ENCODE data around the gene SLC8A3. TPM values are rescaled to one million over a fixed set of nuclear protein-coding genes. Genes with fewer than 3 reads are reported as not detected.

Gene SLC8A3
- polyA plus RNA-seq, 1 of the 3 experiments (the other 2 are of a cell fraction): 0.26 TPM

DNA sequence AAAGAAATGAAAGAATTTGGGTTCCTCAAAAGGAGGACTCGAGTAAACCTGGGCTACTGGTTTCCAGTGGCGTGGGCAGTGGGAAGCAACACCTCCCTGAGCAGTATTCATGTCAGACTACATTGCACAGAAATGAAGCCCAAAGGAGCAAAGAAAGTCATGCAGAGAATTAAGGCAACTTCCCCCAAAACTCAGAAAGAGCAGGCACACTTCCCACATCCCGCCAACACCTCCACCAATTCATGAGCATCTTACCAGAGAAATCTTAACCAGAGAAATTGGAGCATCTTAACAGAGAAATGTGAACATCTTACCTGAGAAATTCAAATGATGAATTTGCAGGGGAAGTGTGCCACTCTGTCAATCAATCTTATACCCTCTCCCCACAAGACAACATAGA, 36.7 kb downstream of the SLC8A3 start:
- H3K27ac ChIP-seq (ENCODE audit: low read depth in 2 of 2, low read length in 1 of 2): peak overlapping the region in 1 of 2 experiments; percentile 56; a peak in 2 of 4 replicates
- no peaks in the 10 kb centered on the region for H3K36me3 ChIP-seq (replicated peaks in 1 of 2; ENCODE audit: control insufficient read depth in 1 of 2, insufficient read depth in 2 of 2, low read length in 1 of 2)
- H3K4me2 ChIP-seq: no peak overlapping the region
- H3K9me3 ChIP-seq: no peaks in the 10 kb centered on the region
- TF ChIP-seq ELF1 (IDR thresholded peaks at IDR 0.05): no peak
- TF ChIP-seq EZH2phosphoT487 (IDR thresholded peaks at IDR 0.05; ENCODE audit: borderline replicate concordance, low read depth): no peak
- no peak for TF ChIP-seq REST (IDR thresholded peaks at IDR 0.05; ENCODE audit: low read depth, low read length)
- no peak for TF ChIP-seq EP300 (IDR thresholded peaks at IDR 0.05; ENCODE audit: borderline replicate concordance in 1 of 2, low read depth in 1 of 2, low read length in 1 of 2)
- no peak for TF ChIP-seq ZBTB33 (IDR thresholded peaks at IDR 0.05; ENCODE audit: borderline replicate concordance, low read depth)
- TF ChIP-seq RXRA (IDR thresholded peaks at IDR 0.05; ENCODE audit: borderline replicate concordance, low read depth): no peak
- TF ChIP-seq NFIC (IDR thresholded peaks at IDR 0.05; ENCODE audit: borderline replicate concordance): no peak
- TF ChIP-seq, protein P1, sequence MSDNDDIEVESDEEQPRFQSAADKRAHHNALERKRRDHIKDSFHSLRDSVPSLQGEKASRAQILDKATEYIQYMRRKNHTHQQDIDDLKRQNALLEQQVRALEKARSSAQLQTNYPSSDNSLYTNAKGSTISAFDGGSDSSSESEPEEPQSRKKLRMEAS (IDR thresholded peaks at IDR 0.05; ENCODE audit: low read depth): no peak
- TF ChIP-seq USF1 (IDR thresholded peaks at IDR 0.05; ENCODE audit: borderline replicate concordance, low read depth): no peak
- TF ChIP-seq, protein P2, sequence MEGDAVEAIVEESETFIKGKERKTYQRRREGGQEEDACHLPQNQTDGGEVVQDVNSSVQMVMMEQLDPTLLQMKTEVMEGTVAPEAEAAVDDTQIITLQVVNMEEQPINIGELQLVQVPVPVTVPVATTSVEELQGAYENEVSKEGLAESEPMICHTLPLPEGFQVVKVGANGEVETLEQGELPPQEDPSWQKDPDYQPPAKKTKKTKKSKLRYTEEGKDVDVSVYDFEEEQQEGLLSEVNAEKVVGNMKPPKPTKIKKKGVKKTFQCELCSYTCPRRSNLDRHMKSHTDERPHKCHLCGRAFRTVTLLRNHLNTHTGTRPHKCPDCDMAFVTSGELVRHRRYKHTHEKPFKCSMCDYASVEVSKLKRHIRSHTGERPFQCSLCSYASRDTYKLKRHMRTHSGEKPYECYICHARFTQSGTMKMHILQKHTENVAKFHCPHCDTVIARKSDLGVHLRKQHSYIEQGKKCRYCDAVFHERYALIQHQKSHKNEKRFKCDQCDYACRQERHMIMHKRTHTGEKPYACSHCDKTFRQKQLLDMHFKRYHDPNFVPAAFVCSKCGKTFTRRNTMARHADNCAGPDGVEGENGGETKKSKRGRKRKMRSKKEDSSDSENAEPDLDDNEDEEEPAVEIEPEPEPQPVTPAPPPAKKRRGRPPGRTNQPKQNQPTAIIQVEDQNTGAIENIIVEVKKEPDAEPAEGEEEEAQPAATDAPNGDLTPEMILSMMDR (IDR thresholded peaks at IDR 0.05): no peak
- TF ChIP-seq MXI1 (IDR thresholded peaks at IDR 0.05; ENCODE audit: low read depth, low read length): no peak
- no peak for TF ChIP-seq MEF2A (IDR thresholded peaks at IDR 0.05; ENCODE audit: borderline replicate concordance, low read depth)
- no peak for TF ChIP-seq TCF12 (IDR thresholded peaks at IDR 0.05)
- TF ChIP-seq PBX3 (IDR thresholded peaks at IDR 0.05): no peak
- TF ChIP-seq JUND (IDR thresholded peaks at IDR 0.05): no peak
- no peak for TF ChIP-seq RFX5 (IDR thresholded peaks at IDR 0.05; ENCODE audit: low read length)
- no peak for TF ChIP-seq FOSL2 (IDR thresholded peaks at IDR 0.05; ENCODE audit: borderline replicate concordance, low read depth)
- TF ChIP-seq CHD2 (IDR thresholded peaks at IDR 0.05; ENCODE audit: low read length, partially characterized antibody): no peak
- TF ChIP-seq RAD21 (IDR thresholded peaks at IDR 0.05; ENCODE audit: low read length): no peak
- H3K4me3 ChIP-seq (ENCODE audit: low read depth in 2 of 2, low read length in 1 of 2): no peak overlapping the region
- H4K20me1 ChIP-seq (ENCODE audit: insufficient read depth): no peaks in the 10 kb centered on the region
- no peaks in the 10 kb centered on the region for H3K27me3 ChIP-seq (ENCODE audit: insufficient read depth)
- H3K9me2 ChIP-seq: no peaks in the 10 kb centered on the region
- DNase-seq: no peak
- no peak overlapping the region for H3K9ac ChIP-seq
- peaks cover 0 to 59% of the 10 kb centered on the region in 2 experiments; a peak in 2 of 4 replicates for H3K4me1 ChIP-seq (ENCODE audit: control insufficient read depth in 1 of 2, insufficient read depth in 2 of 2, low read depth in 1 of 2, low read length in 1 of 2)
- WGBS (ENCODE audit: low lambda C conversion rate): 22% methylated on average over 3 of the region's 3 CpGs
- no peaks in the 10 kb centered on the region for H3K79me2 ChIP-seq (ENCODE audit: insufficient read depth)
- no peaks in the 10 kb centered on the region for H3F3A ChIP-seq (replicated peaks; ENCODE audit: insufficient read depth)
- no peak overlapping the region for H2AFZ ChIP-seq (ENCODE audit: low read depth)
- POLR2A ChIA-PET: interaction anchor here (2.6 kb wide), 1 partner anchor 35 kb away, joined by 11 read pairs; no protein-coding TSS in a partner anchor
- CTCF ChIA-PET: interaction anchor here (1.1 to 1.8 kb wide), 3 partner anchors 37 to 165 kb away, joined by 4 to 6 read pairs (median 5); partner anchors contain the start of gene SLC8A3

All from SK-N-SH (cell line).